Stomach smooth muscle (tissue), 2 donors: ENCODE data around the gene ZFAND2A.
"Not testable (repeated sequence)": the region's sequence is repeated elsewhere in the genome, so short reads cannot be mapped to it uniquely, and the experiment has no call there.

Experiments used
- H3K27ac ChIP-seq: one replicate; pipeline ENCODE4 v1.7.0; 2013; ENCODE audit warnings: mild to moderate bottlenecking, low read length, inconsistent platforms
- H3K27me3 ChIP-seq, 2 donors: one replicate each; pipeline ENCODE4 v1.7.0; 2013; ENCODE audit warnings: low read length in 2 of 2; ENCODE audit not compliant: insufficient read depth in 2 of 2, control insufficient read depth in 1 of 2
- H3K36me3 ChIP-seq, 2 donors: one replicate each; pipeline ENCODE4 v1.7.0; 2013; ENCODE audit warnings: low read length in 2 of 2; ENCODE audit not compliant: control insufficient read depth in 2 of 2, insufficient read depth in 2 of 2
- H3K4me1 ChIP-seq: one replicate; pipeline ENCODE4 v1.7.0; 2013; ENCODE audit warnings: low read length; ENCODE audit not compliant: control insufficient read depth, insufficient read depth
- H3K4me3 ChIP-seq, 2 donors: one replicate each; pipeline ENCODE4 v1.7.0; 2013; ENCODE audit warnings: low read length in 2 of 2
- H3K9ac ChIP-seq, 2 donors: one replicate each; pipeline ENCODE4 v1.7.0; 2013; ENCODE audit warnings: low read length in 2 of 2, mild to moderate bottlenecking in 1 of 2
- H3K9me3 ChIP-seq, 2 donors: one replicate each; pipeline ENCODE4 v1.7.0; 2013; ENCODE audit warnings: low read length in 2 of 2; ENCODE audit not compliant: control insufficient read depth in 2 of 2
- donor health status: healthy.
- donor health status: Pancreatic carcinoma.

Gene ZFAND2A

DNA sequence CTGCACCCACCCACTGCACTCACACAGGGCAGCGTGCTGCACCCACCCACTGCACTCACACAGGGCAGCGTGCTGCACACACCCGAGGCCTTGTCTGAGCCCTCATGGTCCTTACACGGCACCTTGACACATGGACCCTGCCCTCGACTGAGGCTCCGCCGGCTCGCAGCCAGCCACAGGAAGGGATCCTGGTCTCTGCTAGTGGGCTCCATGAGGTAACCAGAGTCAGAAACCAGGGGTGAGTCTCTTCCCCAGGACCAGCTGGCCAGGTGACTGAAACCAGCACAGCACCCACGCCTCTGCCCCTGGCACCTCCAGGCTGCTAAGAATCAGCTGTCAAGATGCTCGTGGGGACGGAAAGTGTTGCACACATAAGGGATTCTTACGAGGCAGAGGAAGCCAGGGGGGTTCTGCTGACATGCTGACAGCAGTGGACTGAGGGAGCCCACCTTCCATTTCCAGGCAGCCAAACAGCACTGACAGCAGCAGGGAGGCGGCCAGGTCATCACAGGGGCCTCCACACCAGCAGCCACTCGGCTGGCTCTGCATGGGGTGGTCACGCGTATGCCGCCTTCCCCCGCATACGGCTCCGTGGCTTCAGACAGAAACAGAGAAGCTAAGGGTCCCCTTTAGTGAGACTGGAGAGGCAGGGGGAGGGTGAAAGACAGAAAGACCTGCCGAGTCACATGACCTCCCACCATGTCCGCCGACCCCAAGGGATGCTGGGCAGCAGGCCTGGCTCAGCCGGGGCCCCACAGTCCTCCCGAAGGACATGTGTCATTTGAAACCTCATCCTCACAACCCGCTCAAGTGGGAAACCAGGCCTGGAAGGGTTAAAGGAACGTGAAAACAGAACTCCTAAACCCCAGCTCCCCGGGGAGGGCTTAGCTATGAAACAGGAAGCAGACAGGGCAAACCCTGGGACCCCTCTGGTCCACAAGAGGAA, 37.8 kb downstream of the ZFAND2A start:
- no peak overlapping the region for H3K27ac ChIP-seq
- H3K27me3 ChIP-seq, result no peaks in the 10 kb centered on the region
- no peak overlapping the region for H3K4me3 ChIP-seq
- H3K4me1 ChIP-seq, result peaks cover 20% of the 10 kb centered on the region
- H3K9ac ChIP-seq, result no peak overlapping the region
- peaks cover 5 to 10% of the 10 kb centered on the region in 2 donors for H3K36me3 ChIP-seq
- no peaks in the 10 kb centered on the region for H3K9me3 ChIP-seq

DNA sequence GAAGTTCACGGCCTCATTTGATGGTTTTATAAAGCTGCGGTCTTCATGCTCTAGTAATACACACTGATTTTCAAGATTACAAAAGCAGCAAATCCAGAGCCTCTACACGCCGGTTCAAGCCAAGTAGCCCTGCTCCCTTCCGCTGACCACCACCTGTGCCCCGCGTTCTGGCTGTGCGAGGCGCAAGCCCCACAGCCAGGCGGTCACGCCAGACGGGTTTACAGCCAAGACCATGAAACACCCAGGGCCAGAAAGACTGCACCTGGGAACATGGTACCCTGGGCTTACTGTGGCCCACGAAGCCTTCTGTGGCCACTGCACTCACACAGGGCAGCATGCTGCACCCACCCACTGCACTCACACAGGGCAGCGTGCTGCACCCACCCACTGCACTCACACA, 38.5 kb downstream of the ZFAND2A start:
- Histone ChIP-seq H3K4me1 (peaks cover 20% of the 10 kb centered on the region), H3K9me3 (no peaks in the 10 kb centered on the region), H3K27me3 (no peaks in the 10 kb centered on the region), H3K27ac (no peak overlapping the region), H3K9ac (no peak overlapping the region), H3K36me3 (peaks cover under 1 to 4% of the 10 kb centered on the region in 2 donors), H3K4me3 (no peak overlapping the region)

- Histone ChIP-seq H3K4me3 (no peak overlapping the region), H3K9me3 (no peaks in the 10 kb centered on the region), H3K27ac (no peak overlapping the region), H3K27me3 (no peaks in the 10 kb centered on the region), H3K9ac (no peak overlapping the region), H3K4me1 (peaks cover 20% of the 10 kb centered on the region), H3K36me3 (peaks cover 0 to 2% of the 10 kb centered on the region in 2 donors)
These were observed 39.2 kb downstream of the ZFAND2A start for GRCh38 chr7:1120791-1121190.

DNA sequence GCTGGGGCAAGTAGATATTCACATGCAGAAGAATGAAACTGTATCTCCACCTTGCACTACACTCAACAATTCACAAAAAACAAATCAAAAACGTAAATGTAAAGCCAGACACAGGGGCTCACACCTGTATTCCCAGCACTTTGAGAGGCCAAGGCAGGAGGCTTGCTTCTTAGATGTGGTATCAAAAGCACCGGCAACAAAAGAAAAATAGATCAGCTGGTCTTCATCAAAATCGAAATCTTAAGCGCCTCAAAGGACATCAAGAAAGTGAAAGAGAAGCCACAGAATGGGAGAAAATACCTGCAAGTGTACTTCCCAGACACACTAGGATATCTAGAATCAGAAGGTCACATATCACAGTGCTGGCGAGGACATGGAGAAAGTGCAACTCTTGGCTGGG, 40.8 kb downstream of the ZFAND2A start:
- Histone ChIP-seq H3K4me1 (peaks cover 12% of the 10 kb centered on the region), H3K27ac (no peak overlapping the region), H3K27me3 (no peaks in the 10 kb centered on the region), H3K9me3 (no peaks in the 10 kb centered on the region), H3K9ac (no peak overlapping the region), H3K36me3 (no peaks in the 10 kb centered on the region), H3K4me3 (no peak overlapping the region)

GRCh38 chr7:1117321-1117928, 42.6 kb downstream of the ZFAND2A start:
- Histone ChIP-seq H3K4me1 (no peaks in the 10 kb centered on the region), H3K36me3 (peaks cover 0 to 2% of the 10 kb centered on the region in 2 donors), H3K27me3 (no peaks in the 10 kb centered on the region), H3K27ac (no peak overlapping the region), H3K9me3 (no peaks in the 10 kb centered on the region), H3K4me3 (no peak overlapping the region), H3K9ac (no peak overlapping the region)

- not testable (repeated sequence) for H3K9ac ChIP-seq, H3K27me3 ChIP-seq, H3K27ac ChIP-seq, H3K4me3 ChIP-seq, H3K9me3 ChIP-seq, H3K4me1 ChIP-seq, H3K36me3 ChIP-seq
These were observed 43.5 kb downstream of the ZFAND2A start for GRCh38 chr7:1116383-1117008.

GRCh38 chr7:1115171-1116045, 44.6 kb downstream of the ZFAND2A start:
- H3K36me3 ChIP-seq, H3K27me3 ChIP-seq, H3K9ac ChIP-seq, H3K9me3 ChIP-seq, H3K27ac ChIP-seq, H3K4me1 ChIP-seq, H3K4me3 ChIP-seq: not testable (repeated sequence)

DNA sequence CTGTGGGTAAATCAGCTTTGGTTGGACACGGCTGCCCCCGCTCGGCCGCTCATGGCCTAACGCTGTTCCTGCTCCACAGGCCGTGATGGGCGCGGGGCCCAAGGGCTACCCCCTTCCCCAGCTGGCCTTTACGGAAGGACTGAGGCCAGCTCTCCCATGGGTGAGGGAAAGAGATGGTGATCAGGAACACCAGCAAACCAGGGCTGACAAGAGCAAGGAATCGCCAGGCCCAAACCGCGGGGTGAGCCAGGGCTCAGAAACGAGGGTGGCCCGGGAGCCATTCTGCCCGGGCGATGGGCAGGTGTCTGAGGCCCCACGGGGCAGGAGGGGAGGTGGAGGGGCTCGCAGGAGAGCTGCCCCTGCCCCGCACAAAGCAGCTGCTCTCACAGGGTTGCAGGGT, 45.5 kb downstream of the ZFAND2A start:
- no peak overlapping the region for H3K9ac ChIP-seq
- no peaks in the 10 kb centered on the region for H3K27me3 ChIP-seq
- no peak overlapping the region for H3K4me3 ChIP-seq
- H3K27ac ChIP-seq, result no peak overlapping the region
- H3K4me1 ChIP-seq, result no peaks in the 10 kb centered on the region
- H3K9me3 ChIP-seq, result no peaks in the 10 kb centered on the region
- H3K36me3 ChIP-seq, result peaks cover 0 to 2% of the 10 kb centered on the region in 2 donors

DNA sequence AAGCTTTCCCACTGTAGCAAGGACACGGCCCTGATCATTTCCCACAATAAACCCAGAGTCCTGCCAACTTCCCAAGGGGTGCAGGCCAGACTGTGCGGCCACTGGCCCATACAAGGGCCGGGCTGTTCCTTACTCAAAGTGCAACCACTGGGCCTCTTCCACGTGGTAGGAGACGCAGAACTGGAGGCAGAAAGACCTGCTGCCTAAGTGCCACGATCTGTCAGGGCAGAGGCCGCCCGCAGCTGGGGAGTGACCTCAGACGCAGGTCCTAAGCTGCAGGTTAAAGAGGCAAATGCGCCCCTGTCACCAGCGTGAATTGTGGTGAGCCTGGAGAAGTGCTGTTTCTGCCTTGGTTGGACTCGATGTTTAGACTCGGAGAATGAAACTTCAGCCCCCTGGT, 45.9 kb downstream of the ZFAND2A start:
- no peaks in the 10 kb centered on the region for H3K4me1 ChIP-seq
- no peaks in the 10 kb centered on the region for H3K27me3 ChIP-seq
- no peak overlapping the region for H3K4me3 ChIP-seq
- no peak overlapping the region for H3K27ac ChIP-seq
- H3K9ac ChIP-seq, result no peak overlapping the region
- H3K36me3 ChIP-seq, result peaks cover 0 to 2% of the 10 kb centered on the region in 2 donors
- no peaks in the 10 kb centered on the region for H3K9me3 ChIP-seq

GRCh38 chr7:1113548-1113885, 46.5 kb downstream of the ZFAND2A start:
- H3K4me3 ChIP-seq, result no peak overlapping the region
- H3K36me3 ChIP-seq, result peaks cover 0 to 2% of the 10 kb centered on the region in 2 donors
- no peaks in the 10 kb centered on the region for H3K4me1 ChIP-seq
- no peak overlapping the region for H3K9ac ChIP-seq
- H3K27ac ChIP-seq, result no peak overlapping the region
- H3K27me3 ChIP-seq, result no peaks in the 10 kb centered on the region
- no peaks in the 10 kb centered on the region for H3K9me3 ChIP-seq
